Measurements from ENCODE around the gene FBXL13. TPM values are rescaled to one million over a fixed set of nuclear protein-coding genes. Genes with fewer than 3 reads are reported as not detected.

FBXL13 gene
- total RNA-seq, 4 donors from 2014 or later = 0.35 to 2.6 (median 1.3) TPM; not detected in 1

DNA sequence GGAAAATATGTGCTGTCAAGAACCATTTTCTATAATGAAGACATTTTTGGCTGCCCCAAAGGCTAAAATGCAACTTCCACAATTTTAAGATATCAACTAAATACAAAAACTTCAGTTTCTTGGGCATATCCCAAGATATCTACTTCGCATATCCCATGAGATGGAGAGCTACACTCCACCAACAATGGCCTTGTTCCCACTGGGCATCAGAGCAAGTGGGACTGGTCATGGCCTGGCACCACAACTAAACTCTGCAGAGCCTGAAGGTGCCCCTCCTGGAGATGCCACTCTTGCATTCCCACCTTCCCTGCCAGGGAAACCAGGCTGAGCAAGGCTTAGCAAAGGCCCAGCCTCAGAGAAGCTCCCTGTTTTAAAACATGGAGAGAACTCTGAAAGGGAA, 237.6 kb downstream of the FBXL13 start:
- Histone ChIP-seq H3K27me3 (no peaks in the 10 kb centered on the region), H3K4me1 (no peaks in the 10 kb centered on the region), H3K4me3 (no peak overlapping the region), H3K36me3 (no peaks in the 10 kb centered on the region), H3K27ac (no peak overlapping the region), H3K9me3 (no peaks in the 10 kb centered on the region)
- no peak for TF ChIP-seq POLR2A (IDR thresholded peaks at IDR 0.05)
- TF ChIP-seq, protein P1, sequence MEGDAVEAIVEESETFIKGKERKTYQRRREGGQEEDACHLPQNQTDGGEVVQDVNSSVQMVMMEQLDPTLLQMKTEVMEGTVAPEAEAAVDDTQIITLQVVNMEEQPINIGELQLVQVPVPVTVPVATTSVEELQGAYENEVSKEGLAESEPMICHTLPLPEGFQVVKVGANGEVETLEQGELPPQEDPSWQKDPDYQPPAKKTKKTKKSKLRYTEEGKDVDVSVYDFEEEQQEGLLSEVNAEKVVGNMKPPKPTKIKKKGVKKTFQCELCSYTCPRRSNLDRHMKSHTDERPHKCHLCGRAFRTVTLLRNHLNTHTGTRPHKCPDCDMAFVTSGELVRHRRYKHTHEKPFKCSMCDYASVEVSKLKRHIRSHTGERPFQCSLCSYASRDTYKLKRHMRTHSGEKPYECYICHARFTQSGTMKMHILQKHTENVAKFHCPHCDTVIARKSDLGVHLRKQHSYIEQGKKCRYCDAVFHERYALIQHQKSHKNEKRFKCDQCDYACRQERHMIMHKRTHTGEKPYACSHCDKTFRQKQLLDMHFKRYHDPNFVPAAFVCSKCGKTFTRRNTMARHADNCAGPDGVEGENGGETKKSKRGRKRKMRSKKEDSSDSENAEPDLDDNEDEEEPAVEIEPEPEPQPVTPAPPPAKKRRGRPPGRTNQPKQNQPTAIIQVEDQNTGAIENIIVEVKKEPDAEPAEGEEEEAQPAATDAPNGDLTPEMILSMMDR (IDR thresholded peaks at IDR 0.05) = no peak
- no peak for DNase-seq

DNA sequence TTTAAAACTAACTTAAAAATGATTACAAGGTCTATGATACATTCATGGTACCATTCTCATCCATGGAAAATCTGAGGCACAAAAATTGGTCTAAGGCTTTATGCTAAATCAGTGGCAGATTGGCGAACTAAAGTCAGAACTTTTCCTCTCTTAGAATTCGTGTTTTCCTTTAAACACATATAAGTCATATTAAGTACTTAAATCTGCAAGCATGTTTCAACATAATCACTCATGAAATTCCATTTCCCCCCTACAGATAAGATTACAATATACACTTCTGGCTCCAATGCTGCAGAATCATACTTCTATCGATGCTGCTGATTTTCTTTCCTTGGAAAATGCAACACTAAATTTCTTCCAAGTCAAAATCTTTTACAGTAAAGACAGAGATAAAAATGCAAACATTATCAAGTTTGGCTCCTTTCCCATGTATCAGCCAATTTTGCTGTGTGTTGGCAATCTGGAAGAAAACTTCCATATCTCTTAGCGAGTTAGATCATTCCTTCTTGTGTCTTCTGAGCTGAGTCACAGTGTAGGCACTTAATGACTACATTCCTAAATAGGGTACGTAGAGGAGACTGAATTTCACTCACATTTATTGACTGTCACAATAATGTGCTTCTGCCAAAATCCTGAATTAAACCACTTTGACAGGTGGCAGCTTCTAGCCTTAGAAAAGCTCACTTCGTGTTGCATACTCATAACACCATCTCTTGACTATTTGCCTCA, 238.2 kb downstream of the FBXL13 start:
- no peaks in the 10 kb centered on the region for H3K27me3 ChIP-seq
- H3K27ac ChIP-seq = no peak overlapping the region
- no peaks in the 10 kb centered on the region for H3K36me3 ChIP-seq
- TF ChIP-seq, protein P1 (IDR thresholded peaks at IDR 0.05) = no peak
- no peak for TF ChIP-seq POLR2A (IDR thresholded peaks at IDR 0.05)
- no peaks in the 10 kb centered on the region for H3K4me1 ChIP-seq
- no peak overlapping the region for H3K4me3 ChIP-seq
- no peaks in the 10 kb centered on the region for H3K9me3 ChIP-seq
- DNase-seq = no peak

DNA sequence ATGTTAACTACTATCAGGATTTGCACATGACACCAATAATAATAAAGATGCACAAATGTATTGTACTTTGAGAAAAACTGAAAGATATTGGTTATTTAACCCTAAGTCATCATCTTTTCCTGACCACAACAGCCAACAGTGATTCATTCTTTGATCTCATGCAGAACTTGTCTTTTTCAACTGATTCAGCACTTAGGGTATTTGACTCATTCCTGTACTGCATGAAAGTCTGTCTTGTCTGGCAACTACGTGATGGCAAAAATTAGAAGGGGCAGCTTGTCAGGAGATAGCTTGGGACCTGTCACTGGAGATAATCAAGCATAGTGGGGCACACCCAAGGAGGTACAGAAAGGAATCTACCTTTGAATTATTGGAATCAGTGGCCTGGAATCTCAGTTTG, 239.6 kb downstream of the FBXL13 start:
- Histone ChIP-seq H3K9me3 (no peaks in the 10 kb centered on the region), H3K27me3 (no peaks in the 10 kb centered on the region), H3K27ac (no peak overlapping the region), H3K4me1 (no peaks in the 10 kb centered on the region), H3K4me3 (no peak overlapping the region), H3K36me3 (no peaks in the 10 kb centered on the region)
- no peak for DNase-seq
- no peak for TF ChIP-seq POLR2A (IDR thresholded peaks at IDR 0.05)
- TF ChIP-seq, protein P1 (IDR thresholded peaks at IDR 0.05) = no peak

DNA sequence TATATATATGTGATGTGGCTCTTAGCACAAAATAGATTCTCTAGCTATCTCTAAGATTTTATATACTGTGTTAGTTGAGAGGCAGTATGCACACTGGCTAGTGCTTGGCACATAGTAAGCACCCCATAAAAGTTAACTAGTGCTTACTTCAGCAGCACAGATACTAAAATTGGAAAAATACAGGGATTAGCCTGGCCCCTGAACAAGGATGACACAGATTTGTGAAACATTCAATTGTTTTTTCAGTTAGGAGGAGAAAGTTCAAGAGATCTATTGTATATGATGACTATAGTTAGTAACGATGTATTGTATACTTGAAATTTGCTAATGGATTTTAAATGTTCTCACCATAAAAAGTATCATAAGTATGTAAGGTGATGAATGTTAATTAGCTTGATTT, 240.1 kb downstream of the FBXL13 start:
- no peaks in the 10 kb centered on the region for H3K4me1 ChIP-seq
- no peak overlapping the region for H3K4me3 ChIP-seq
- TF ChIP-seq, protein P1 (IDR thresholded peaks at IDR 0.05) = no peak
- TF ChIP-seq POLR2A (IDR thresholded peaks at IDR 0.05) = no peak
- H3K36me3 ChIP-seq = no peaks in the 10 kb centered on the region
- H3K27ac ChIP-seq = no peak overlapping the region
- no peak for DNase-seq
- no peaks in the 10 kb centered on the region for H3K27me3 ChIP-seq
- no peaks in the 10 kb centered on the region for H3K9me3 ChIP-seq

DNA sequence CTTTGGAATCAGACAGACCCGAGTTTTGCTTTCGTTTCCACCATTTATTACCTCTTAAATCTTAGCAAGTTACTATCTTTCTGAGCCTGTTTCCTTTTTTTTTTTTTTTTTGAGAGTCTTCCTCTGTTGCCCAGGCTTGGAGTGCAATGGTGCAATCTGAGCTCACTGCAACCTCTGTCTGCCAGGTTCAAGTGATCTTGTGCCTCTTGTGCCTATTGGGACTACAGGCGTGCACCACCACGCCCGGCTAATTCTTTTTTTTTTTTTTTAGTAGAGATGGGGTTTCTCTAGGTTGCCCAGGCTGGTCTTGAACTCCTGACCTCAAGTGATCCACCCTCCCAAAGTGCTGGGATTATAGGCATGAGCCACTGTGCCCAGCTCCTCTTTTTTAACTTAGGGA, 241.3 kb downstream of the FBXL13 start:
- DNase-seq = no peak

More for the DNA sequence above, 241.3 kb downstream of the FBXL13 start:
- Histone ChIP-seq H3K36me3 (no peaks in the 10 kb centered on the region), H3K4me1 (no peaks in the 10 kb centered on the region), H3K4me3 (no peak overlapping the region), H3K9me3 (no peaks in the 10 kb centered on the region), H3K27me3 (no peaks in the 10 kb centered on the region), H3K27ac (no peak overlapping the region)
- TF ChIP-seq, protein P1 (IDR thresholded peaks at IDR 0.05) = no peak
- no peak for TF ChIP-seq POLR2A (IDR thresholded peaks at IDR 0.05)
